ENCODE data around the gene CDH4. TPM values are rescaled to one million over a fixed set of nuclear protein-coding genes. Genes with fewer than 3 reads are reported as not detected.

CDH4 gene
- total RNA-seq, 4 donors from 2014 or later = 0.71 to 4.2 (median 2.9) TPM

GRCh38 chr20:61759286-61760065 is 507.4 kb downstream of the CDH4 start:
- 84 to 91% methylated on average over 22 of the region's 22 CpGs for WGBS, 2 donors
- intact Hi-C loops (cut with DNase I; ENCODE audit: low total_unique reads) = no loop called here
- DNase-seq (ENCODE audit: low spot score in 2 of 2) = no peak
- no peak for TF ChIP-seq CTCF (IDR thresholded peaks at IDR 0.05)
- TF ChIP-seq POLR2A (IDR thresholded peaks at IDR 0.05) = no peak
- H3K4me3 ChIP-seq (ENCODE audit: low read depth, poor library complexity, severe bottlenecking) = no peak overlapping the region

DNA sequence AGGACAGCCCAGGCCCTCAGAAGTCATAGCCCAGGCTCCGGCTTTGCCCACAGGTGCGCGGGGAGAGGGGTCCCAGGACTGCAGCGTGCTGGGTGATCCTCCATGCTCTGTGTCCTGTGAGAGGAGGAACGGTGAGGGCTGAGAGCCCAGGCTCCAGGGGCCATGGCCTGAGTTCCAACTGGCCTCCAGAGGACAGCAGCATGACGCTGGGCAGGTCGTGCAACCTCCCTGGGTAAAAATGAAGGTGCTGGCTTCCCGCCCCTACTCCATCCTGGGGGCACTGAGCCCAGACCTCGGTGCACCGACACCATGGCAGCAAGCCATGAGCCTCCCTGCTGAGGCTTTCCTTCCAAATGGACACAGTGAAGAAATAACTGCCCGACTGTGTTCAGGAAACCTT is 508.3 kb downstream of the CDH4 start:
- no peak for TF ChIP-seq CTCF (IDR thresholded peaks at IDR 0.05)
- TF ChIP-seq POLR2A (IDR thresholded peaks at IDR 0.05) = no peak
- no peak overlapping the region for H3K4me3 ChIP-seq (ENCODE audit: low read depth, poor library complexity, severe bottlenecking)
- intact Hi-C loops (cut with DNase I; ENCODE audit: low total_unique reads) = no loop called here
- no peak for DNase-seq (ENCODE audit: low spot score in 2 of 2)
- WGBS, 2 donors = 80 to 84% methylated on average over 11 of the region's 11 CpGs

DNA sequence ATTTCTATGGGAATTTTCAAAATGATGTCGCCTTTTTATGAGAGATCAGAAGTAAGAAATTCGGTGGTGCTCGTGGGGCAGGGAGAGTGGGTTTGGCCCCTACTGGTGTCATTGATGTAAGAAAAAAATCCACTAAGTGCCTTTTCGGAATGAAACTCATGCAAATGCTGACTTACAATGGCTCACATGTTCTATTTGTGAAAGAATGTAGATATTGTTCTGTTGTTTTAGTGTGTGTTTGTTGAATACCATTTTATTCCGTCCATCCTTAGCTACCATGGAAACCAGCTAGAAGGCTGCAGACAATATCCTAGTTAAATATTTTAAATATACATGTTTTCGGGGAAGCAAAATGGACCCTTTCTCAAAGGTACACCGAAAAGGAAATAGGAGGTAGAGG is 508.7 kb downstream of the CDH4 start:
- intact Hi-C loops (cut with DNase I; ENCODE audit: low total_unique reads) = no loop called here
- WGBS, 2 donors = 81 to 83% methylated on average over 7 of the region's 7 CpGs

GRCh38 chr20:61761453-61762166 is 509.5 kb downstream of the CDH4 start:
- WGBS, 2 donors = 84 to 87% methylated on average over 24 to 25 of the region's 25 CpGs
- no peak for TF ChIP-seq POLR2A (IDR thresholded peaks at IDR 0.05)
- TF ChIP-seq CTCF (IDR thresholded peaks at IDR 0.05) = no peak
- no peak for DNase-seq (ENCODE audit: low spot score in 2 of 2)
- no peak overlapping the region for H3K4me3 ChIP-seq (ENCODE audit: low read depth, poor library complexity, severe bottlenecking)
- intact Hi-C loops (cut with DNase I; ENCODE audit: low total_unique reads) = no loop called here

More for the DNA sequence above, 508.7 kb downstream of the CDH4 start:
- no peak for DNase-seq (ENCODE audit: low spot score in 2 of 2)
- no peak overlapping the region for H3K4me3 ChIP-seq (ENCODE audit: low read depth, poor library complexity, severe bottlenecking)
- no peak for TF ChIP-seq POLR2A (IDR thresholded peaks at IDR 0.05)
- no peak for TF ChIP-seq CTCF (IDR thresholded peaks at IDR 0.05)

DNA sequence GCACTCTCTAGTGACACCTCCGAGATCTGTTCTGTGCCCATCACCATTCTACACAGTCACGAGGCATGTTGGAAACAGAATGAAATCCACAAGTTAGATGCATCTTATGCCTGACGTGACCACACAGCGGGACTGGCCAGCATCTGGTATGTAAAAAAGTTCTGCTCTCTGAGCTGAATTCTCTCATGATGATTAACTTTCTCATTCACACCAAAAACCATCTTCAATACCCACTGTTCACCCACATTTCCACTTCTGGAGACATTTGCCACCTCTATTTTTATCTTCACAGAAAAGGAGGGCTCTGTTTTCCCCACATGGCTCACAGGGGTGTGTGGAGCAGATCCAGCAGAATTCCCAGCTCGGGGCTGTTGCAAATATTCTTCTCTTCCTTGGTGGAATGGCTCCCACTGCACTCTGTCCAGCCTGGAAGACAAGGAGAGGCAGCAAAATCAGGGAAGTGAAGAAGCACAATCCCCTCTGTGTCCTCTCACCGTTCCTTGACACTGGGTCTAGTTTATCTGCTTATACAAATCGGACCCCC is 510.2 kb downstream of the CDH4 start:
- TF ChIP-seq POLR2A (IDR thresholded peaks at IDR 0.05) = no peak
- DNase-seq (ENCODE audit: low spot score in 2 of 2) = no peak
- intact Hi-C loops (cut with DNase I; ENCODE audit: low total_unique reads) = no loop called here
- 53 to 65% methylated on average over 7 of the region's 7 CpGs for WGBS, 2 donors
- no peak overlapping the region for H3K4me3 ChIP-seq (ENCODE audit: low read depth, poor library complexity, severe bottlenecking)
